Hepatocyte (in vitro differentiated cells): ENCODE data around the gene ISM1.

Experiments used
- EZH2 ChIP-seq: fragments of 200-600 bp; sonication (generic); IDR thresholded peaks from 2 replicates; pipeline ENCODE4 v1.6.1; 2016; ENCODE audit warnings: antibody characterized with exemption, mild to moderate bottlenecking, borderline replicate concordance
- EZH2phosphoT487 ChIP-seq: fragments of 200-600 bp; sonication (generic); IDR thresholded peaks from one replicate; pipeline ENCODE4 v1.6.1; 2018; ENCODE audit warnings: antibody characterized with exemption, mild to moderate bottlenecking, low read depth, moderate library complexity; ENCODE audit not compliant: unreplicated experiment, severe bottlenecking
- TF ChIP-seq, protein P1 (sequence below): fragments of 200-600 bp; sonication (generic); IDR thresholded peaks from 2 replicates; pipeline ENCODE4 v1.5.1; 2016; ENCODE audit warnings: antibody characterized with exemption, mild to moderate bottlenecking; ENCODE audit not compliant: poor library complexity

DNA sequence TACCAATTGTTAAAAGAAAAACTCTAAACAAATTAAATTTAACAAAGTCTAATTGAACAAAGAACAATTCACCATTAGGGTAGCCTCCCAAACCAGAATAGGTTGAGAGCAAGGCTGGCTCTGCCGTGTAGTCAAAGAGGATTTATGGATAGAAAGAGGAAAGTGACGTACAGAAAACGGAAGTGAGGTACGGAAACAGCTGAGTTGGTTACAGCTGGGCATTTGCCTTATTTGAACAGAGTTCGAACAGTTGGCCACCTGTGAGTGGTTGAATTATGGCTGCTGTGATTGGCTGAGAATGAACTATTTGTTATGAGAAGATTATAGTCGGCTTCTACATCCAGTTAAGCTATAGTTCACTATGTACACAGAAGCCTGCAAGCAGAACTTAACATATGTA, 18.5 kb upstream of the ISM1 start:
- TF ChIP-seq, protein P1, sequence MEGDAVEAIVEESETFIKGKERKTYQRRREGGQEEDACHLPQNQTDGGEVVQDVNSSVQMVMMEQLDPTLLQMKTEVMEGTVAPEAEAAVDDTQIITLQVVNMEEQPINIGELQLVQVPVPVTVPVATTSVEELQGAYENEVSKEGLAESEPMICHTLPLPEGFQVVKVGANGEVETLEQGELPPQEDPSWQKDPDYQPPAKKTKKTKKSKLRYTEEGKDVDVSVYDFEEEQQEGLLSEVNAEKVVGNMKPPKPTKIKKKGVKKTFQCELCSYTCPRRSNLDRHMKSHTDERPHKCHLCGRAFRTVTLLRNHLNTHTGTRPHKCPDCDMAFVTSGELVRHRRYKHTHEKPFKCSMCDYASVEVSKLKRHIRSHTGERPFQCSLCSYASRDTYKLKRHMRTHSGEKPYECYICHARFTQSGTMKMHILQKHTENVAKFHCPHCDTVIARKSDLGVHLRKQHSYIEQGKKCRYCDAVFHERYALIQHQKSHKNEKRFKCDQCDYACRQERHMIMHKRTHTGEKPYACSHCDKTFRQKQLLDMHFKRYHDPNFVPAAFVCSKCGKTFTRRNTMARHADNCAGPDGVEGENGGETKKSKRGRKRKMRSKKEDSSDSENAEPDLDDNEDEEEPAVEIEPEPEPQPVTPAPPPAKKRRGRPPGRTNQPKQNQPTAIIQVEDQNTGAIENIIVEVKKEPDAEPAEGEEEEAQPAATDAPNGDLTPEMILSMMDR = no peak
- no peak for TF ChIP-seq EZH2
- no peak for TF ChIP-seq EZH2phosphoT487
